GM21529 (cell line): ENCODE results near the gene PKIG.

Source experiments
- ATAC-seq: cut with Tn5 transposase; IDR thresholded peaks from one replicate; pipeline ENCODE4 v1.9.1; 2021; ENCODE audit not compliant: unreplicated experiment

The PKIG gene

GRCh38 chr20:44615876-44616603 lies 33.7 kb downstream of the PKIG start:
- no peak for ATAC-seq

- ATAC-seq = no peak
Observed at GRCh38 chr20:44616604-44616964, 34.2 kb downstream of the PKIG start.

DNA sequence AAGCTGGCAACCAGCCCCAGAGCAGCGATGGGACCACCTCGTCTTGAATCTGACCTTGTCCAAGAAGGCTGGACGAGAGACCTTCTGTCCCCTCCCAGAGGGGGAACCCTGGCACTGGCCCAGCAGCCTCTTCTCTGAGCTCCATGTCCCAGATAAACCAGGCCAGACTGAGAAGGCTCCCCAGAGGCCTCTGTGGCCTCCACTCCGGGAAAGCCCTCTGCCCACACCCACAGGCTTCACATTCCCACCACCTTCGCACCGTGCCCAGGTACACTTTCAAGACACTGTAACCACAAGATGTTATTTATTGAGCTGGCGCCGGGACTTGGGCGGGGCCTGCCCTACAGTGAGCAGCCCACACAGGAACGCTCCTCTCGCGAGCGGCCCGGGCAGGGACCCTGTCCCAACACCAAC lies 35.9 kb downstream of the PKIG start:
- ATAC-seq = no peak

DNA sequence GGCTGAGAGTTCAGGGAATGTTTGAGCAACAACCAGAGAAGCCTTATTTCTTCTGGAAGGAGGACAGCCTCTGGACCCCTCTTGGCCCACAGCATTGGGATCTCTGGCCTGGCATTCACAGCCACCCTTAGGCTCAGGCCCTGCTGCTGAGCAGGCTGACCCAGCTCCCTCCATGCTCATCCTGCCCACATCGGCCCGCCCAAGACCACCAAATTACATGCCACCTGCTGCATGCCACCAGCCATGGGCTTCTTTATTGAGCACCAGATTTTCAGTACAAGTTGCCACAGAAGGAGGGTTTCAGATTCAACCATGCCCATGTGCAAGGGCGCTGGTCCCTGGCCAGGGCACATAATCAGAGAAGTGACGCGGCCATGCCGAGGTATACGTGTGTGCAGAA lies 36.9 kb downstream of the PKIG start:
- ATAC-seq = no peak

DNA sequence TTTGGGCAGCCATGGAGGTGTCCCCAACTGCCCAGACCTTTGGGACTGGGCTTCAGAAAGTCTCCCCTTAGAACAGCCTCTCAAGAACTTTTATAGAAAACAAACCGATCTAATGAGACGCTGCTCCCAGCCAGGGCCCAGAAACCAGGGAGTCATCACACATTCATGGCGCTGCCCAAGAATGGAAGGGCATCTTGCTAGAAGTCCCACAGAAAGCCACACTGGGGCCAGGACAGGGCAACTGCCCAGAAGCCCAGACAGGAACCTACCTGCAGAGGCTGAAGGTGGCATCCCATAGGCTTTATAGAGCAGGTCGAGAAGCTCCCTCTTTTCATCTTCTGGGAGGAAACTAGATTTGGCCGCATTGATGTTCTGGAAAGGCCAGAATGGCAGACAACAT lies 37.7 kb downstream of the PKIG start:
- no peak for ATAC-seq

DNA sequence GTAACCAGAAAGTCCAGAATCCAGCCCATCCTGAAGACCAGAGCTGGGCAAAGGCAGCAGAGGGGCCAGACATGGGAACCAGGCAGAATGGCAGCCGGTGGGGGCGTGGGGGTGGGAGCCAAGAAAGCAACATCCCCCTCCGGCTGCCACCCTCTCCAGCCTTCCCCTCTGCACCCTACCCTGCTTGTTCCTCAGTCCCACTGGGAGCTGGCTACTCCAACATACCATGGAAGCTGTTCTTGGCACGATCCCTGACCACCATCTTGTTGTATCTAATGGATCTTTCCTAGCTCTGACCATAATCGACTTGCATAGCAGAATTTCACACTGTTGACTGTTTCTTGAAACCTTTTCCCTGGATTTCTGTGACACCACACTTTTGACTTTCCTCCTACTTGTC lies 38.9 kb downstream of the PKIG start:
- ATAC-seq = no peak

- no peak for ATAC-seq
Observed at GRCh38 chr20:44621939-44622338, 39.6 kb downstream of the PKIG start.

GRCh38 chr20:44622501-44623270 lies 40.3 kb downstream of the PKIG start:
- no peak for ATAC-seq

GRCh38 chr20:44624152-44624551 lies 41.8 kb downstream of the PKIG start:
- ATAC-seq = no peak

GRCh38 chr20:44624743-44625271 lies 42.4 kb downstream of the PKIG start:
- ATAC-seq = no peak

DNA sequence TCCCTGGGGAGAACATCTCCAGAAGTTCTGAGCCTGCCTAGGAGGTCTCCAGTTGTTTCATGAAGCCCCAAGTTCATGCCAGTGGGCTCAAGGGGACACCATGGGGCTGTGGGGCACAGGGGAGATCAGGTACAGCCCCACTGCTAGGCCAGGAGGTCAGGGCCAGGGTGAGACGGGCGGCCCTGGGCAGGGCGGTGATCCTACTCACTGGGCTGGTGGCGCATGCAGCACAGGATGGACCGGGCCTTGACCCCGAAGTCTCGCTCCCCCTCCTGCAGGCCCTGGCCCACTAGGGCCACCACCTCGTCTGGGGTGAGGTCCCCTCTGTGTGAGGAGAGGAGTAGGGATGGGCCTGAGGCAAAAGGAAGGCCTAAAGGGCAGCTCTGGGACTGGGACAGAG lies 43.0 kb downstream of the PKIG start:
- no peak for ATAC-seq

DNA sequence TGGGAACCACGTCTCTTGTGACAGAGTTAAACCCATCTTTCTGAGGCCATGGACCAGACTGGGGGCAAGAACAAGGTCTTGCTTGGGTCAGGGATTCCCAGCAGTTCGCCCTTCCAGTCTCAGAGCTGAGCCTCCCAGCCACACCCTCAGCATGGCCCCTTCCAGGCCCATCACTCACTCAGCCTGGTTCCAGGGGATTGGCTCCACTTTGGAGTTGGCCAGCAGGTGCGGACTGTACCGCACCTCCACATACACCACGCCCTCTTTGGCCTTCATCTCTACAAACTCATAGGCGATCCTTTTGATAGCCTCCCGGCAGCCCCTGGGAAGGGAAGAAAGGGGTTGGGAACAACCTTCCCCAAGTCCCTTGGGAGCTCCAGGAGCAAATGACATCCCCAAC lies 43.9 kb downstream of the PKIG start:
- no peak for ATAC-seq

DNA sequence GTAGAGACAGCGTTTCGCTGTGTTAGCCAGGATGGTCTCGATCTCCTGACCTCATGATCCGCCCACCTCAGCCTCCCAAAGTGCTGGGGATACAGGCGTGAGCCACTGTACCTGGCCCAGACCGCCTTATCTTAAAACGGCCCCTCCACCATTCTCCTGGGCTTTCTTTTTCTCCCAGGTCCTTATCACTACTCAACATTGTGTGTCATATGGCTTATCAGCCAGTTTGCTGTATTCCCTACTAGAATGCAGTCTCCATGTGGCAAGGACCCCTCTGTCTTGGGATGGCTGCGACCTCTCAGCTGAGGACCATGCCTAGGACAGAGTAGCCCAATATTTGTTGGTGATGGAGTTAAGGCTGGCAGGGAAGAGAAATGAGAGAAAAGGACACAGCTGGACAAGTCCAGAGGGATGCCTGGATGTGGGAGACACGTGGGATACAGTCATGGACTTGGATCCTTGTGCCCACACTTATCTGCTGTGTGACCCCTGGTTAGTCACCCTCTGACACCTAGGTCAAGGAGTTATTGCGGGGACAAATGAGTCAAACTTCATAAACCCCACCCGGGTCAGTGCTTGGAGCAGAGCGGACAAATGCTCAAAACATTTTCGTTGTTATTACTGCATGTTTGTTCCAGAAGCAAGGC lies 45.1 kb downstream of the PKIG start:
- ATAC-seq = no peak

- no peak for ATAC-seq
Observed at GRCh38 chr20:44629017-44629385, 46.6 kb downstream of the PKIG start.

DNA sequence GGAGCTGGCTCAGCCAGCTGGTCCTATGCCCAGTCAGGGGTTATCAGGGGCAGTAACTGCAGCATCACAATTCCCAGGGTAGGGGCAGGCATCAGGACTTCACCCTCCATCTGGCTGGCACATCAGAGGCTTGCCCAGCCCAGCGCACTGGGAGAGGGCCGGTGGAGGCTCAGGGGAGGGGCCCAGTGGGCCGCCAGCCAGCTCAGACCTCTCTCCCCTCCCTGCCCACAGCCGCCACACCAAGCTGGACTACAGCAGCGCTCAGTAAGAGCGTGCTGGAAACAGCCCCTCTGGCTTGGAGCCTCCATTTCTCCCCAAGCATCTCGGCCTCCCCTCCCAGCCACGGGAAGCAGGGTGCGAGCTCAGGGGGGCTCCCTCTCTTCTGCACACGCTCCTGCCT lies 47.2 kb downstream of the PKIG start:
- ATAC-seq = no peak

- no peak for ATAC-seq
Observed at GRCh38 chr20:44630297-44630696, 47.9 kb downstream of the PKIG start.

- no peak for ATAC-seq
Observed at GRCh38 chr20:44632103-44632752, 49.8 kb downstream of the PKIG start.

DNA sequence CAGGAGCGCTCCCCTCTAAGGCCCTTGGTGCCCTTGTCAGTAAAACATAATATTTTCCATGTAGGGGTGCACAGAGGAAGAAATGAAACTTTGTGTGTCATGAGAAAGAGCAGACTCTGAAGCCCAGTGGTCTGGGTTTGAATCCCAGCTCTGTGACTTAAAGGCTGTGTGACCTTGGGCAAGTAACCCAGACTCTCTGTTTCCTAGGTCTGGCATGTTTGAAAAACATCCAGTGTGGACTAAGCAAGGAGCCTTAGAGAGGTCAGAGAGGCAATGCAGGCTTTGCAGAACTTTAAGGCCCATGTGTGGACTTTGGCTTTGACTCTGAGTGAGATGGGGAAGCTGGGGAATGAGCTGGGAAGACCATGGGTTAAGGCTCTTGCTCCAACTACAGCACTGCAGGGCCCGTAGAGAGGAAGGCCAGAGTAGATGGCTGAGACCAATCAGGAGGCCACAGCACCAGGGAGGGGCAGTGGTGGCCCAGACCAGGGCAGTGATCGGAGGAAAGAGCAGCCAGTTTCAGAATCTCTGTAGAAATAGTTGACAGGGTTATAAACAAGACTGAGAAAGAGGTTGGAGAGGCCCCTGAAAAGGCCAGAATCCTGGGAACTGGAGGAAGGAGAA lies 50.9 kb downstream of the PKIG start:
- no peak for ATAC-seq

DNA sequence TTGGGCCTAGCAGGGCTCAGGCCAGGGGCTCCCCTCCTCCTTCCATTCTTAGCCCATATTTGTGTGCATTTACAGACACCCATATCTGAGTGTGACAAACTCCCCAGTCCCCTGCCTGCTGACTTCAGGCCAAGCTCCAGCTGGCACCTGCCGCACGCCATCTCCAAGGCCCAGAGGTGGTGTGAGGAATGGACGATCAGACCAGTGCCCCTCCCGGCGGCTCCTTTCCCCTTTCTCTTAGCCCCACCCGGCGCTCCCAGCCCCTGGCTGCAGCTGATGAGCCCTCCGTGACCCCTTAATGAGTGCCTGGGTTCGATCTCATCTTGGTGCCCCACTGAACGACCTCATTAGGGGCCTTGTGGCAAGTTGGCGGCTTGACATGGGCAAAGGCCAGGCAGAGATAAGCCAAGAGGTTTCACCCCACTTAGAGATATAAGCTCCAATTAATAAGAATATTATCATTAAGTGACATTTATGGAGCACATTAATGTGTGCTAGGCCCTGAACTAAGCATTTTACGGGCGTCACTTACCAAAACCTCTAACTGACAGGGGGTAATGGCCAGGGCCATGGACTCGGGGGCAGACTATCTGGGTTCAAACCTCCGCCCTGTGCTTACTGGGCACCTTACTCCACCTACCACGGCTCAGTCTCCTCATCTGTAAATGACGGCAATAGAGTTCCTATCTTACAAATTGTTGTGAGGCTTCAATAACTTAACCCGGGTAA lies 51.7 kb downstream of the PKIG start:
- ATAC-seq = no peak

GRCh38 chr20:44635877-44636276 lies 53.5 kb downstream of the PKIG start:
- ATAC-seq = no peak
